Neural cell (in vitro differentiated cells): Measurements from ENCODE around the gene YWHAQ. TPM values are rescaled to one million over a fixed set of nuclear protein-coding genes. Genes with fewer than 3 reads are reported as not detected.

Experiments used
- H2AFZ ChIP-seq: fragments of 200-600, 300-800 bp; sonication (generic), shearing (Covaris generic); 2 replicates; pipeline ENCODE4 v1.6.0; 2014; ENCODE audit warnings: low read depth, mild to moderate bottlenecking, antibody characterized with exemption, low read length, moderate library complexity
- H3F3A ChIP-seq: fragments of 200-600 bp; shearing (Covaris generic); 2 replicates; pipeline ENCODE4 v1.6.1; 2016; ENCODE audit warnings: mild to moderate bottlenecking, moderate library complexity, mixed read lengths, antibody characterized with exemption, low read length; ENCODE audit not compliant: insufficient read depth, poor library complexity, severe bottlenecking
- H3K27ac ChIP-seq: fragments of 200-600, 300-800 bp; sonication (generic), shearing (Covaris generic); 2 replicates; pipeline ENCODE4 v1.5.1; 2014; ENCODE audit warnings: mild to moderate bottlenecking, low read length, moderate library complexity
- H3K27me3 ChIP-seq: fragments of 300-800, 200-600 bp; sonication (generic), shearing (Covaris generic); 2 replicates; pipeline ENCODE4 v1.6.0; 2014; ENCODE audit warnings: mild to moderate bottlenecking, low read depth, low read length, moderate library complexity; ENCODE audit not compliant: insufficient read depth
- H3K36me3 ChIP-seq: fragments of 300-800, 200-600 bp; sonication (generic), shearing (Covaris generic); 2 replicates; pipeline ENCODE4 v1.5.1; 2014; ENCODE audit warnings: mild to moderate bottlenecking, antibody characterized with exemption, low read length, moderate library complexity; ENCODE audit not compliant: insufficient read depth
- H3K4me2 ChIP-seq: fragments of 300-800, 200-600 bp; sonication (generic), shearing (Covaris generic); 2 replicates; pipeline ENCODE4 v1.6.0; 2014; ENCODE audit warnings: mild to moderate bottlenecking, low read length
- H3K4me3 ChIP-seq: fragments of 300-800, 200-600 bp; sonication (generic), shearing (Covaris generic); 2 replicates; pipeline ENCODE4 v1.5.1; 2014; ENCODE audit warnings: mild to moderate bottlenecking, low read length, moderate library complexity
- H3K79me2 ChIP-seq: fragments of 200-600 bp; shearing (Covaris generic); replicated peaks from 2 replicates; pipeline ENCODE4 v1.6.0; 2014; ENCODE audit warnings: mild to moderate bottlenecking, low read length, moderate library complexity; ENCODE audit not compliant: insufficient read depth
- H3K9ac ChIP-seq: fragments of 300-800, 200-600 bp; sonication (generic), shearing (Covaris generic); 2 replicates; pipeline ENCODE4 v1.6.1; 2016; ENCODE audit warnings: mild to moderate bottlenecking, low read length, mixed read lengths
- H3K9me2 ChIP-seq: fragments of 200-600 bp; shearing (Covaris generic); 2 replicates; pipeline ENCODE4 v1.6.1; 2016; ENCODE audit warnings: mild to moderate bottlenecking, low read length, mixed read lengths; ENCODE audit not compliant: insufficient read depth
- H3K9me3 ChIP-seq: fragments of 200-600, 300-800 bp; sonication (generic), shearing (Covaris generic); 2 replicates; pipeline ENCODE4 v1.6.1; 2016; ENCODE audit warnings: mild to moderate bottlenecking, mixed run types, low read length, moderate library complexity, mixed read lengths
- H4K20me1 ChIP-seq: fragments of 200-600 bp; shearing (Covaris generic); 2 replicates; pipeline ENCODE4 v1.6.1; 2016; ENCODE audit warnings: mild to moderate bottlenecking, mixed run types; ENCODE audit not compliant: insufficient read depth
- CTCF ChIP-seq: fragments of 450-650 bp; IDR thresholded peaks from 2 replicates; pipeline ENCODE4 v1.5.1; 2014; ENCODE audit warnings: antibody characterized with exemption, mild to moderate bottlenecking, moderate library complexity; ENCODE audit not compliant: poor library complexity, severe bottlenecking
- EP300 ChIP-seq: fragments of 450-650 bp; conservative IDR thresholded peaks from 2 replicates; pipeline ENCODE4 v1.6.1; 2014; ENCODE audit warnings: antibody characterized with exemption, mild to moderate bottlenecking, moderate library complexity; ENCODE audit not compliant: poor library complexity, severe bottlenecking
- EZH2 ChIP-seq: fragments of 200-600, 300-800 bp; shearing (Covaris generic), sonication (generic); IDR thresholded peaks from 2 replicates; pipeline ENCODE4 v1.6.1; 2014; ENCODE audit warnings: antibody characterized with exemption, low read length, borderline replicate concordance, mild to moderate bottlenecking; ENCODE audit not compliant: insufficient read depth, poor library complexity, severe bottlenecking
- MXI1 ChIP-seq: fragments of 450-650 bp; conservative IDR thresholded peaks from 2 replicates; pipeline ENCODE4 v1.6.1; 2014; ENCODE audit warnings: antibody characterized with exemption, mild to moderate bottlenecking; ENCODE audit not compliant: poor library complexity, severe bottlenecking
- POLR2AphosphoS5 ChIP-seq: IDR thresholded peaks from 2 replicates; pipeline ENCODE4 v1.6.1; 2012
- RAD21 ChIP-seq: fragments of 450-650 bp; conservative IDR thresholded peaks from 2 replicates; pipeline ENCODE4 v1.6.1; 2014; ENCODE audit warnings: antibody characterized with exemption, mild to moderate bottlenecking, moderate library complexity
- REST ChIP-seq: IDR thresholded peaks from 2 replicates; pipeline ENCODE4 v1.6.1; 2012; ENCODE audit warnings: borderline replicate concordance
- SMC3 ChIP-seq: fragments of 450-650 bp; conservative IDR thresholded peaks from 2 replicates; pipeline ENCODE4 v1.6.1; 2014; ENCODE audit warnings: antibody characterized with exemption, mild to moderate bottlenecking, moderate library complexity; ENCODE audit not compliant: poor library complexity
- TAF1 ChIP-seq: IDR thresholded peaks from 2 replicates; pipeline ENCODE4 v1.6.1; 2012; ENCODE audit warnings: low read depth
- polyA plus RNA-seq: library from polyadenylated mRNA; depleted of rRNA; stranded (reverse); fragments of >200 nt; gene quantifications from 2 replicates; pipeline ENCODE4 v1.2.3, GENCODE V29; 2014

Gene YWHAQ
- polyA plus RNA-seq, 1 donor from 2014 or later, result 1,446 TPM

GRCh38 chr2:9638532-9638931 lies 7.7 kb upstream of the YWHAQ start:
- TF ChIP-seq EZH2 (no peak), SMC3 (no peak), TAF1 (no peak), CTCF (no peak), RAD21 (no peak), MXI1 (no peak)
- Histone ChIP-seq H3K79me2 (no peaks in the 10 kb centered on the region), H3K4me2 (no peak overlapping the region), H3F3A (no peaks in the 10 kb centered on the region), H3K9me3 (no peaks in the 10 kb centered on the region), H3K27me3 (no peaks in the 10 kb centered on the region), H4K20me1 (no peaks in the 10 kb centered on the region), H3K9me2 (no peaks in the 10 kb centered on the region), H3K9ac (no peak overlapping the region), H3K36me3 (no peaks in the 10 kb centered on the region), H2AFZ (no peak overlapping the region), H3K27ac (no peak overlapping the region), H3K4me3 (no peak overlapping the region)

GRCh38 chr2:9637330-9637729 lies 6.5 kb upstream of the YWHAQ start:
- Histone ChIP-seq H3K9me2 (no peaks in the 10 kb centered on the region), H3K9ac (no peak overlapping the region), H3K79me2 (no peaks in the 10 kb centered on the region), H3F3A (no peaks in the 10 kb centered on the region), H4K20me1 (no peaks in the 10 kb centered on the region), H3K9me3 (no peaks in the 10 kb centered on the region), H3K4me3 (no peak overlapping the region), H3K4me2 (no peak overlapping the region), H3K27me3 (no peaks in the 10 kb centered on the region), H3K27ac (no peak overlapping the region), H3K36me3 (no peaks in the 10 kb centered on the region), H2AFZ (no peak overlapping the region)
- TF ChIP-seq REST (no peak), TAF1 (no peak), RAD21 (no peak), SMC3 (no peak), EP300 (no peak), CTCF (no peak), EZH2 (no peak), MXI1 (no peak), POLR2AphosphoS5 (no peak)
